GM21786 (cell line): ENCODE measurements around the gene TRMT2A.

ENCODE experiments used
- ATAC-seq: cut with Tn5 transposase; IDR thresholded peaks from one replicate; pipeline ENCODE4 v1.9.1; 2021; ENCODE audit not compliant: unreplicated experiment

Gene TRMT2A

GRCh38 chr22:20107951-20108756 lies 8.9 kb downstream of the TRMT2A start:
- no peak for ATAC-seq

- ATAC-seq: no peak
These were observed 9.5 kb downstream of the TRMT2A start for GRCh38 chr22:20107471-20107901.

GRCh38 chr22:20106849-20107237 lies 10.2 kb downstream of the TRMT2A start:
- ATAC-seq: no peak

- ATAC-seq: no peak
These were observed 10.7 kb downstream of the TRMT2A start for GRCh38 chr22:20106205-20106848.

GRCh38 chr22:20105456-20106204 lies 11.4 kb downstream of the TRMT2A start:
- ATAC-seq: no peak

GRCh38 chr22:20102203-20102780 lies 14.7 kb downstream of the TRMT2A start:
- ATAC-seq: no peak

GRCh38 chr22:20101638-20102037 lies 15.4 kb downstream of the TRMT2A start:
- ATAC-seq: no peak

GRCh38 chr22:20099099-20099711 lies 17.8 kb downstream of the TRMT2A start:
- no peak for ATAC-seq

- ATAC-seq: no peak
These were observed 20.2 kb downstream of the TRMT2A start for GRCh38 chr22:20096574-20097420.

GRCh38 chr22:20095521-20095920 lies 21.5 kb downstream of the TRMT2A start:
- ATAC-seq: no peak

- ATAC-seq: no peak
These were observed 22.7 kb downstream of the TRMT2A start for GRCh38 chr22:20094197-20094807.

GRCh38 chr22:20093418-20094196 lies 23.4 kb downstream of the TRMT2A start:
- ATAC-seq: no peak

GRCh38 chr22:20092477-20092854 lies 24.6 kb downstream of the TRMT2A start:
- ATAC-seq: no peak

GRCh38 chr22:20091690-20092476 lies 25.1 kb downstream of the TRMT2A start:
- ATAC-seq: no peak

- ATAC-seq: no peak
These were observed 26.2 kb downstream of the TRMT2A start for GRCh38 chr22:20090730-20091240.

GRCh38 chr22:20089977-20090729 lies 26.9 kb downstream of the TRMT2A start:
- no peak for ATAC-seq
